ENCODE results near the gene C16orf46.

Gene C16orf46

DNA sequence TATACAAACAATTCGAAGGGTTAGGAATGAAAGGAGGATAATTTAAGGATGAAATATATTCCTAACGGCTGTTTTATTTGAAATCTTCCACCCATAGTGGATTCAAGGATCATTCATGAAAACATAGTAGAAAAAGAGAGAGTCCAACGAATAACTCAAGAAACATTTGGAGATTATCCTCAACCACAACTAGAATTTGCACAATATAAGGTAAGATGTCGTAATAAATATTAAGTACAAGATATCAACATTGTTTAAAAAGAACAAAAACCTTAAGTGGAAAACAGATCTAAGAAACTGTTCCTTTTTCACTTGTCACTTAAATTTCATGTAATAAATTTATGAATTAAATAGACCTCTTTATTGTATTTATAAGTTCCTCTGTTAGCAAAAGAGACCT, 50.6 kb downstream of the C16orf46 start:
- no peak for DNase-seq (ENCODE audit: low read depth in 4 of 4, low spot score in 1 of 4)

DNA sequence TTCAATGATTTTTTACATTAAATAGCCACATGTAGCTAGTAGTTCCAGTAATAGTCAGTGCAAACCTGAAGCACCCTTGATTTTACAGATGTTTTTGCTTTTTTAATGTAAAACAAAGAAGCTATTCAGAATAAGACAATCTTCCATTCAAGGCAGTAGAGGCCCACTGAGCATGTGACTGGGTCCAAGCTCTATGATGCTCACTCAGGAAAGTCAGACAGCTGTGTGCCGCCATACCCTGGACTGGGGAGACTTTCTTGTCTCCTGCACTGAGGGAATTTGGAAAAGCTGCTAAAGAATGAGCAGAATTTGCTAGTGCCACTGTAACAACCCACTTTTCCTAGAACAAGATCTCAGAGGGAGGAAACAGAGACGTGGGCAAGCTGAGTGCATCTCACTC, 58.5 kb downstream of the C16orf46 start:
- no peak for DNase-seq (ENCODE audit: low read depth in 4 of 4, low spot score in 1 of 4)

DNA sequence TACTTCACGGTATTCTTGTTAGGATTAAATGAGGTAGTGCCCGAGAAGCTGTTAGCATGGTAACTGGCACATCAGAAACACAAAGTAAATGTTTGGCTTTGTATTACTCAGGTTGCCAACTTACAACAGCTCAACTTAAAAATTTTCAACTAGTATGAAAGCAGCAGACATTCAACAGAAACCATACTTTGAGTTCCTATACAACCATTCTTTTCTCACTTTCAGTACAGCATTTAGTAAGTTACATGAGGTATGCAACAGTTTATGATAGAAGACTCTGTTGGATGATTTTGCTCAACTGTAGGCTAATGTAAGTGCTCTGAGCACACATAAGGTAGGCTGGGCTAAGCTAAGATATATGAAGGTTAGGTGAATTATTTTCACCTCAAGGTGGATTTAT, 62.4 kb downstream of the C16orf46 start:
- no peak for DNase-seq (ENCODE audit: low read depth in 4 of 4, low spot score in 1 of 4)

DNA sequence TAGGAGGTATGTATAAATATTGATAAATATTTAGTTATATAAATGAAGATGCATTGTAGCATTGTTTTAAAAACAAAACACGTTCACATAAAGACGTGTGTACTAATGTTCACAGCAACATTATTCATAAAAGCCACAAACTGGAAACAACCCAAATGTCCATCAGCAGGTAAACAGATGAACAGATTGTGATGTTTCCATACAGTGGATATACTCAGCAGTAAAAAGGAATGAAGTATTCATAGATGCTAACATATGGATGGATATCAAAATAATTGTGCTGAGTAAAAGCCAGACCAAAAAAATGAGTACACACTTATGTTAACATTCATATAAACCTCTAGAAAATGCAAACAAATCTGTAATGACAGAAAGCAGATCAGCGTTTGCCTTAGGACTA, 64.1 kb downstream of the C16orf46 start:
- no peak for DNase-seq (ENCODE audit: low read depth in 4 of 4, low spot score in 1 of 4)

Data from stimulated activated CD4-positive, alpha-beta T cell treated with anti-CD3 and anti-CD28 coated beads, Interleukin-1b, Interleukin-23, amount 100 ng/mL, for 24 hours (primary cell).